Keratinocyte (primary cell): Measurements from ENCODE around the gene NFIC. TPM values are rescaled to one million over a fixed set of nuclear protein-coding genes. Genes with fewer than 3 reads are reported as not detected.

Experiments used
- DNase-seq: peaks from one replicate; pipeline ENCODE4 v3.0.0-alpha.2; 2011; ENCODE audit warnings: low read depth, missing footprints, low spot score
- FAIRE-seq: peaks from 2 replicates; lab custom pipeline; 2011; peaks lifted over from hg19 to GRCh38; lab: Jason Lieb, UNC
- H2AFZ ChIP-seq: 2 replicates; pipeline ENCODE4 v1.6.0; 2012; ENCODE audit warnings: low read length, control low read depth, inconsistent platforms; ENCODE audit not compliant: control insufficient read depth
- H3K27ac ChIP-seq: 2 replicates; pipeline ENCODE4 v1.5.1; 2011; ENCODE audit warnings: low read length; ENCODE audit not compliant: control insufficient read depth, insufficient read depth
- H3K27me3 ChIP-seq: 3 replicates; pipeline ENCODE4 v1.6.0; 2011; ENCODE audit warnings: low read length; ENCODE audit not compliant: control insufficient read depth, insufficient read depth; ENCODE audit errors: extremely low read depth
- H3K36me3 ChIP-seq, 2 experiments: 2 replicates in 1 of 2; 3 replicates in 1 of 2; pipeline ENCODE4 v1.5.1; 2011; ENCODE audit warnings: low read length in 2 of 2, mild to moderate bottlenecking in 1 of 2; ENCODE audit not compliant: control insufficient read depth in 2 of 2, insufficient read depth in 2 of 2; ENCODE audit errors: extremely low read depth in 1 of 2
- H3K4me1 ChIP-seq: 3 replicates; pipeline ENCODE4 v1.5.1; 2011; ENCODE audit warnings: low read length; ENCODE audit not compliant: control insufficient read depth, insufficient read depth; ENCODE audit errors: extremely low read depth
- H3K4me2 ChIP-seq: 3 replicates; pipeline ENCODE4 v1.6.0; 2011; ENCODE audit warnings: low read depth, low read length; ENCODE audit not compliant: control insufficient read depth, insufficient read depth; ENCODE audit errors: extremely low read depth
- H3K4me3 ChIP-seq, 3 experiments: fragments of 200-600 bp in 1 of 3; sonication (generic) in 1 of 3; 2 replicates in 2 of 3; 3 replicates in 1 of 3; pipeline ENCODE4 v1.5.1; 2011 to 2016; ENCODE audit warnings: low read length in 3 of 3, mild to moderate bottlenecking in 3 of 3, control low read depth in 2 of 3, inconsistent platforms in 1 of 3, low read depth in 1 of 3, mixed read lengths in 1 of 3, mixed run types in 1 of 3, moderate library complexity in 1 of 3; ENCODE audit not compliant: control insufficient read depth in 2 of 3, insufficient read depth in 2 of 3; ENCODE audit errors: extremely low read depth in 1 of 3
- H3K79me2 ChIP-seq: 2 replicates; pipeline ENCODE4 v1.6.0; 2012; ENCODE audit warnings: low read length; ENCODE audit not compliant: control insufficient read depth, insufficient read depth
- H3K9ac ChIP-seq: 3 replicates; pipeline ENCODE4 v1.6.0; 2011; ENCODE audit warnings: low read length; ENCODE audit not compliant: control insufficient read depth, insufficient read depth; ENCODE audit errors: extremely low read depth
- H3K9me1 ChIP-seq: 3 replicates; pipeline ENCODE4 v1.6.0; 2011; ENCODE audit warnings: low read length; ENCODE audit not compliant: control insufficient read depth, insufficient read depth; ENCODE audit errors: extremely low read depth
- H3K9me3 ChIP-seq: 2 replicates; pipeline ENCODE4 v1.5.1; 2012; ENCODE audit warnings: low read depth, low read length; ENCODE audit not compliant: control insufficient read depth
- H4K20me1 ChIP-seq: 3 replicates; pipeline ENCODE4 v1.6.0; 2011; ENCODE audit warnings: low read length; ENCODE audit not compliant: control insufficient read depth, insufficient read depth; ENCODE audit errors: extremely low read depth
- EZH2 ChIP-seq: IDR thresholded peaks from one replicate; pipeline ENCODE4 v1.6.1; 2012; ENCODE audit warnings: inconsistent platforms, mild to moderate bottlenecking, low read length, moderate library complexity
- dilution Hi-C: fragments of 300-500 bp; cut with MboI; formaldehyde crosslinking; loops from one replicate; pipeline ENCODE4 v1.7.0; 2020; ENCODE audit warnings: low sequenced_read_pairs; ENCODE audit not compliant: extremely low pct_ligation_motif_present
- polyA plus RNA-seq, 5 experiments: library from polyadenylated mRNA; depleted of rRNA in 3 of 5; stranded (reverse) in 3 of 5; stranded (forward) in 1 of 5; unstranded in 1 of 5; fragments of >200 nt; gene quantifications; 1 replicate in 1 of 5; 2 replicates in 3 of 5; 3 replicates in 1 of 5; pipeline versions ENCODE4 v1.2.1 to v1.2.3, GENCODE V29; 2011 to 2012; ENCODE audit warnings: missing spikeins in 2 of 5, low read depth in 1 of 5, low replicate concordance in 1 of 5
- TF ChIP-seq, protein P1 (sequence below), 3 experiments: IDR thresholded peaks in 1 of 3; conservative IDR thresholded peaks in 1 of 3; optimal IDR thresholded peaks in 1 of 3; 2 replicates in 2 of 3; 3 replicates in 1 of 3; pipeline versions ENCODE3 to v1.5.1; 2011; ENCODE audit warnings: low read length in 3 of 3, mild to moderate bottlenecking in 3 of 3, moderate library complexity in 2 of 3, control low read depth in 1 of 3, inconsistent platforms in 1 of 3; ENCODE audit not compliant: insufficient read depth in 2 of 3; ENCODE audit errors: extremely low read depth in 1 of 3

Gene NFIC
- polyA plus RNA-seq, 1 donor (not counting 4 experiments of a cell fraction or from before 2014, with no cell fraction given), result 2.4 TPM

DNA sequence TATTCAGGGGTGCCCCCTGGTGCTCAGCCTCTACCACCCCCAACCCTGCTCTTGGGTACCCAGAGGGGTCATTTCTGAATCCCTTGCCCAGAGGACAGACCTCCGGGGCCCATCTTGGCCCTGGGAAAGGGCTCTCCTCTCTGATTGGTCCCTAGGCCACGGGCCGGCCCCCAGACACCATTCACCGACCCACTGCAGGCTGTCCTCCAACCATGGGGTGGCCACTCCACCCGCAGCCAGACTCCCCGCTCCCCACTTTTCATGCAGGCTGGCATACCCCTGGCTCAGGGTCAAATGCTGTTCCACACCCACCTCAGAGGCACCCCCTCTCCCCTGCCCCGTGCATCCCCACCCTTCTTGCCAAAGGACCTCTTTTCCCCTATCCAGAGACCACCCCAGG lies 99.2 kb downstream of the NFIC start:
- no peak overlapping the region for H3K27ac ChIP-seq
- H3K9ac ChIP-seq, result no peak overlapping the region
- DNase-seq, result no peak
- H3K36me3 ChIP-seq, result peaks cover 0 to 2% of the 10 kb centered on the region in 2 experiments
- dilution Hi-C loops, result no loop called here
- no peak overlapping the region for H3K4me2 ChIP-seq
- peaks cover 3% of the 10 kb centered on the region for H4K20me1 ChIP-seq
- no peak overlapping the region for H2AFZ ChIP-seq
- no peak for FAIRE-seq
- H3K9me3 ChIP-seq, result peaks cover 2% of the 10 kb centered on the region
- peaks cover 5% of the 10 kb centered on the region for H3K27me3 ChIP-seq
- TF ChIP-seq, protein P1, sequence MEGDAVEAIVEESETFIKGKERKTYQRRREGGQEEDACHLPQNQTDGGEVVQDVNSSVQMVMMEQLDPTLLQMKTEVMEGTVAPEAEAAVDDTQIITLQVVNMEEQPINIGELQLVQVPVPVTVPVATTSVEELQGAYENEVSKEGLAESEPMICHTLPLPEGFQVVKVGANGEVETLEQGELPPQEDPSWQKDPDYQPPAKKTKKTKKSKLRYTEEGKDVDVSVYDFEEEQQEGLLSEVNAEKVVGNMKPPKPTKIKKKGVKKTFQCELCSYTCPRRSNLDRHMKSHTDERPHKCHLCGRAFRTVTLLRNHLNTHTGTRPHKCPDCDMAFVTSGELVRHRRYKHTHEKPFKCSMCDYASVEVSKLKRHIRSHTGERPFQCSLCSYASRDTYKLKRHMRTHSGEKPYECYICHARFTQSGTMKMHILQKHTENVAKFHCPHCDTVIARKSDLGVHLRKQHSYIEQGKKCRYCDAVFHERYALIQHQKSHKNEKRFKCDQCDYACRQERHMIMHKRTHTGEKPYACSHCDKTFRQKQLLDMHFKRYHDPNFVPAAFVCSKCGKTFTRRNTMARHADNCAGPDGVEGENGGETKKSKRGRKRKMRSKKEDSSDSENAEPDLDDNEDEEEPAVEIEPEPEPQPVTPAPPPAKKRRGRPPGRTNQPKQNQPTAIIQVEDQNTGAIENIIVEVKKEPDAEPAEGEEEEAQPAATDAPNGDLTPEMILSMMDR (optimal IDR thresholded peaks at IDR 0.05 in 1 of 3, IDR thresholded peaks at IDR 0.05 in 1 of 3, conservative IDR thresholded peaks at IDR 0.05 in 1 of 3; ENCODE audit: extremely low read depth in 1 of 3, insufficient read depth in 2 of 3, low read length in 3 of 3), result no peak
- no peak for TF ChIP-seq EZH2
- no peaks in the 10 kb centered on the region for H3K4me1 ChIP-seq
- no peaks in the 10 kb centered on the region for H3K9me1 ChIP-seq
- H3K79me2 ChIP-seq, result no peaks in the 10 kb centered on the region
- H3K4me3 ChIP-seq, result no peak overlapping the region

DNA sequence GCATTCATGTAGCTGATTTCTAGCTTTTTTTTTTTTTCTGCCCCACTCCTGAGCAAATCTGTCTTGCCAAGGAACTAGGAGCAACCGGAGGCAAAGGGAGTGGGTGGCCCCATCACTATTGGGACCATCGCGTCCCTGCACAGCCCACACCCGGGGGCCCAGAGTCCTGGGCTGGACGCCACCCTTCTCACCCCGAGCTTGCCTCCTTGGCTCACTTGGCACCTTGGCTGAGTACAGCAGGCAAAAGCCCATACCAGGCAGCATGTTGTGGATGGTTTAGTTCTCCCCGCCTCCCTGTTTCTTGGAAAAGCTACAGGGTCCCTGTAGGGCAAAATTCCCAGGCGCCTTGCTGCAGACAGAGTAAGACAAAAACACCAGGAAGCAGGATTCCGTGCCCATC lies 100.3 kb downstream of the NFIC start:
- Histone ChIP-seq H3K4me1 (no peaks in the 10 kb centered on the region), H2AFZ (no peak overlapping the region), H3K4me3 (no peak overlapping the region), H3K9me1 (no peaks in the 10 kb centered on the region), H3K36me3 (peaks cover 0 to 2% of the 10 kb centered on the region in 2 experiments), H3K79me2 (no peaks in the 10 kb centered on the region), H3K9ac (no peak overlapping the region), H3K27me3 (peaks cover 5% of the 10 kb centered on the region), H3K4me2 (no peak overlapping the region), H4K20me1 (peaks cover 3% of the 10 kb centered on the region), H3K9me3 (peaks cover 2% of the 10 kb centered on the region), H3K27ac (no peak overlapping the region)
- FAIRE-seq, result no peak
- TF ChIP-seq, protein P1 (optimal IDR thresholded peaks at IDR 0.05 in 1 of 3, IDR thresholded peaks at IDR 0.05 in 1 of 3, conservative IDR thresholded peaks at IDR 0.05 in 1 of 3; ENCODE audit: extremely low read depth in 1 of 3, insufficient read depth in 2 of 3, low read length in 3 of 3), result no peak
- no peak for TF ChIP-seq EZH2
- dilution Hi-C loops, result no loop called here
- DNase-seq, result no peak
